ENCODE measurements around the gene CACHD1. TPM values are rescaled to one million over a fixed set of nuclear protein-coding genes. Genes with fewer than 3 reads are reported as not detected.

CACHD1 gene
- total RNA-seq, 2 experiments from 2014 or later, result 0.05 TPM; not detected in 1

- Mint-ChIP-seq H3K4me1 (peaks cover 24% of the 10 kb centered on the region), H3K27ac (no peak overlapping the region), H3K9me3 (no peaks in the 10 kb centered on the region), H3K27me3 (peaks cover 1% of the 10 kb centered on the region), H3K4me3 (no peak overlapping the region), H3K36me3 (ENCODE audit: low read depth) (no peaks in the 10 kb centered on the region)
- DNase-seq, result no peak
- ChIA-PET CTCF (no interaction called here), POLR2A (no interaction called here)
Observed at GRCh38 chr1:64542118-64542517, 72.2 kb downstream of the CACHD1 start.

GRCh38 chr1:64543831-64544230 lies 73.9 kb downstream of the CACHD1 start:
- Mint-ChIP-seq H3K4me3 (no peak overlapping the region), H3K36me3 (ENCODE audit: low read depth) (no peaks in the 10 kb centered on the region), H3K9me3 (no peaks in the 10 kb centered on the region), H3K27me3 (no peaks in the 10 kb centered on the region), H3K4me1 (peaks cover 24% of the 10 kb centered on the region), H3K27ac (no peak overlapping the region)
- POLR2A ChIA-PET, result no interaction called here
- CTCF ChIA-PET, result no interaction called here
- no peak for DNase-seq

GRCh38 chr1:64545118-64545843 lies 75.4 kb downstream of the CACHD1 start:
- H3K4me3 Mint-ChIP-seq, result no peak overlapping the region
- no peaks in the 10 kb centered on the region for H3K36me3 Mint-ChIP-seq (ENCODE audit: low read depth)
- no peaks in the 10 kb centered on the region for H3K9me3 Mint-ChIP-seq
- peaks cover 27% of the 10 kb centered on the region for H3K4me1 Mint-ChIP-seq
- ChIA-PET POLR2A (no interaction called here), CTCF (no interaction called here)
- no peak overlapping the region for H3K27ac Mint-ChIP-seq
- peaks cover 5% of the 10 kb centered on the region for H3K27me3 Mint-ChIP-seq
- DNase-seq, result no peak

- no peak overlapping the region for H3K4me3 Mint-ChIP-seq
- no peaks in the 10 kb centered on the region for H3K36me3 Mint-ChIP-seq (ENCODE audit: low read depth)
- H3K27ac Mint-ChIP-seq, result no peak overlapping the region
- no peak for DNase-seq
- H3K4me1 Mint-ChIP-seq, result peaks cover 23% of the 10 kb centered on the region
- H3K27me3 Mint-ChIP-seq, result peaks cover 5% of the 10 kb centered on the region
- POLR2A ChIA-PET, result no interaction called here
- CTCF ChIA-PET, result no interaction called here
- H3K9me3 Mint-ChIP-seq, result no peaks in the 10 kb centered on the region
Observed at GRCh38 chr1:64546013-64546412, 76.1 kb downstream of the CACHD1 start.

- Mint-ChIP-seq H3K9me3 (no peaks in the 10 kb centered on the region), H3K4me1 (peaks cover 18% of the 10 kb centered on the region), H3K27me3 (peaks cover 14% of the 10 kb centered on the region), H3K36me3 (ENCODE audit: low read depth) (no peaks in the 10 kb centered on the region), H3K4me3 (no peak overlapping the region), H3K27ac (no peak overlapping the region)
- POLR2A ChIA-PET, result no interaction called here
- CTCF ChIA-PET, result no interaction called here
- no peak for DNase-seq
Observed at GRCh38 chr1:64549464-64550239, 79.7 kb downstream of the CACHD1 start.

GRCh38 chr1:64550510-64550909 lies 80.6 kb downstream of the CACHD1 start:
- Mint-ChIP-seq H3K4me3 (no peak overlapping the region), H3K9me3 (no peaks in the 10 kb centered on the region), H3K36me3 (ENCODE audit: low read depth) (no peaks in the 10 kb centered on the region), H3K27ac (no peak overlapping the region), H3K27me3 (peaks cover 14% of the 10 kb centered on the region), H3K4me1 (peaks cover 10% of the 10 kb centered on the region)
- ChIA-PET CTCF (no interaction called here), POLR2A (no interaction called here)
- no peak for DNase-seq

GRCh38 chr1:64550946-64551605 lies 81.1 kb downstream of the CACHD1 start:
- Mint-ChIP-seq H3K9me3 (no peaks in the 10 kb centered on the region), H3K4me3 (no peak overlapping the region), H3K27me3 (peaks cover 16% of the 10 kb centered on the region), H3K4me1 (peaks cover 8% of the 10 kb centered on the region), H3K27ac (no peak overlapping the region), H3K36me3 (ENCODE audit: low read depth) (no peaks in the 10 kb centered on the region)
- CTCF ChIA-PET, result no interaction called here
- no peak for DNase-seq
- POLR2A ChIA-PET, result no interaction called here

- Mint-ChIP-seq H3K9me3 (no peaks in the 10 kb centered on the region), H3K27me3 (peaks cover 19% of the 10 kb centered on the region), H3K36me3 (ENCODE audit: low read depth) (no peaks in the 10 kb centered on the region), H3K4me1 (peaks cover 8% of the 10 kb centered on the region), H3K27ac (no peak overlapping the region), H3K4me3 (no peak overlapping the region)
- DNase-seq, result no peak
- POLR2A ChIA-PET, result no interaction called here
- CTCF ChIA-PET, result no interaction called here
Observed at GRCh38 chr1:64553285-64553684, 83.4 kb downstream of the CACHD1 start.

- Mint-ChIP-seq H3K4me1 (no peaks in the 10 kb centered on the region), H3K27me3 (peaks cover 20% of the 10 kb centered on the region), H3K4me3 (no peak overlapping the region), H3K9me3 (no peaks in the 10 kb centered on the region), H3K27ac (no peak overlapping the region), H3K36me3 (ENCODE audit: low read depth) (no peaks in the 10 kb centered on the region)
- no peak for DNase-seq
- ChIA-PET CTCF (no interaction called here), POLR2A (no interaction called here)
Observed at GRCh38 chr1:64555947-64556346, 86.0 kb downstream of the CACHD1 start.

- CTCF ChIA-PET, result no interaction called here
- Mint-ChIP-seq H3K27me3 (peaks cover 15% of the 10 kb centered on the region), H3K9me3 (no peaks in the 10 kb centered on the region), H3K4me1 (no peaks in the 10 kb centered on the region), H3K4me3 (no peak overlapping the region), H3K36me3 (ENCODE audit: low read depth) (no peaks in the 10 kb centered on the region), H3K27ac (no peak overlapping the region)
- no peak for DNase-seq
- POLR2A ChIA-PET, result no interaction called here
Observed at GRCh38 chr1:64561993-64562392, 92.1 kb downstream of the CACHD1 start.

- Mint-ChIP-seq H3K36me3 (ENCODE audit: low read depth) (no peaks in the 10 kb centered on the region), H3K27me3 (peaks cover 12% of the 10 kb centered on the region), H3K27ac (no peak overlapping the region), H3K4me3 (no peak overlapping the region), H3K9me3 (no peaks in the 10 kb centered on the region), H3K4me1 (no peaks in the 10 kb centered on the region)
- DNase-seq, result no peak
- CTCF ChIA-PET, result no interaction called here
- POLR2A ChIA-PET, result no interaction called here
Observed at GRCh38 chr1:64563958-64564565, 94.1 kb downstream of the CACHD1 start.

- H3K27ac Mint-ChIP-seq, result no peak overlapping the region
- CTCF ChIA-PET, result no interaction called here
- DNase-seq, result no peak
- POLR2A ChIA-PET, result no interaction called here
- H3K4me3 Mint-ChIP-seq, result no peak overlapping the region
- peaks cover 8% of the 10 kb centered on the region for H3K27me3 Mint-ChIP-seq
- no peaks in the 10 kb centered on the region for H3K4me1 Mint-ChIP-seq
- no peaks in the 10 kb centered on the region for H3K36me3 Mint-ChIP-seq (ENCODE audit: low read depth)
- H3K9me3 Mint-ChIP-seq, result no peaks in the 10 kb centered on the region
Observed at GRCh38 chr1:64564891-64565290, 95.0 kb downstream of the CACHD1 start.

- H3K36me3 Mint-ChIP-seq (ENCODE audit: low read depth), result no peaks in the 10 kb centered on the region
- no peaks in the 10 kb centered on the region for H3K4me1 Mint-ChIP-seq
- H3K27me3 Mint-ChIP-seq, result peaks cover 3% of the 10 kb centered on the region
- no peak for DNase-seq
- no peak overlapping the region for H3K27ac Mint-ChIP-seq
- no peaks in the 10 kb centered on the region for H3K9me3 Mint-ChIP-seq
- no peak overlapping the region for H3K4me3 Mint-ChIP-seq
- ChIA-PET POLR2A (no interaction called here), CTCF (no interaction called here)
Observed at GRCh38 chr1:64567426-64568170, 97.7 kb downstream of the CACHD1 start.

Measured in activated CD4-positive, alpha-beta memory T cell treated with anti-CD3 and anti-CD28 coated beads, Interleukin-2, amount 10 ng/mL, durations not matched to agents 7 days and 5 days (primary cell).